DOHH2 (cell line): Measurements from ENCODE around the gene CCDC68.

Experiments used
- CTCF ChIP-seq: fragments of 200-600 bp; sonication (generic); IDR thresholded peaks from one replicate; pipeline ENCODE4 v1.5.1; 2014; ENCODE audit warnings: antibody characterized with exemption, mild to moderate bottlenecking, low read depth, low read length; ENCODE audit not compliant: poor library complexity, severe bottlenecking
- EZH2phosphoT487 ChIP-seq: fragments of 200-600 bp; sonication (generic); IDR thresholded peaks from 2 replicates; pipeline ENCODE4 v1.6.1; 2017; ENCODE audit warnings: borderline replicate concordance, mild to moderate bottlenecking, antibody characterized with exemption, low read length, moderate library complexity, mixed read lengths

- TF ChIP-seq CTCF (no peak), EZH2phosphoT487 (no peak)
Measured at GRCh38 chr18:55001394-55002024, 42.2 kb upstream of the CCDC68 start.
